Measurements from ENCODE around the gene IL19.

GRCh38 chr1:206860165-206860564 is 89.6 kb downstream of the IL19 start:
- TF ChIP-seq CTCF (IDR thresholded peaks at IDR 0.05) (no peak), EP300 (IDR thresholded peaks at IDR 0.05) (no peak)

Measured in stomach (tissue), 4 donors.